Measurements from ENCODE around the gene EML4. TPM values are rescaled to one million over a fixed set of nuclear protein-coding genes. Genes with fewer than 3 reads are reported as not detected.

EML4 gene
- total RNA-seq, 2 donors from 2014 or later, result 79.2 to 82.2 TPM

GRCh38 chr2:42197792-42198191, 28.6 kb downstream of the EML4 start:
- H3K4me3 Mint-ChIP-seq, result peak overlapping the region in 1 of 2 donors; percentile 51
- peaks cover 0 to 2% of the 10 kb centered on the region in 2 donors for H3K9me3 Mint-ChIP-seq
- no peak for DNase-seq
- H3K27ac Mint-ChIP-seq, result peak overlapping the region; percentile 62
- H3K36me3 Mint-ChIP-seq (ENCODE audit: insufficient read depth in 2 of 2), result no peaks in the 10 kb centered on the region
- no peaks in the 10 kb centered on the region for H3K27me3 Mint-ChIP-seq (ENCODE audit: low read depth)
- no peak for ATAC-seq (replicated peaks in 1 of 2)
- peaks cover 51% of the 10 kb centered on the region for H3K4me1 Mint-ChIP-seq (ENCODE audit: low read depth)

GRCh38 chr2:42198466-42198865, 29.3 kb downstream of the EML4 start:
- no peaks in the 10 kb centered on the region for H3K36me3 Mint-ChIP-seq (ENCODE audit: insufficient read depth in 2 of 2)
- H3K27me3 Mint-ChIP-seq (ENCODE audit: low read depth), result no peaks in the 10 kb centered on the region
- peaks cover 0 to 2% of the 10 kb centered on the region in 2 donors for H3K9me3 Mint-ChIP-seq
- ATAC-seq (replicated peaks in 1 of 2), result no peak
- H3K4me3 Mint-ChIP-seq, result peak overlapping the region in 1 of 2 donors; percentile 19
- no peak for DNase-seq
- peaks cover 44% of the 10 kb centered on the region for H3K4me1 Mint-ChIP-seq (ENCODE audit: low read depth)
- H3K27ac Mint-ChIP-seq, result peak overlapping the region; percentile 29

- Mint-ChIP-seq H3K9me3 (peaks cover 0 to 2% of the 10 kb centered on the region in 2 donors), H3K4me3 (peak overlapping the region in 1 of 2 donors; percentile 19), H3K4me1 (ENCODE audit: low read depth) (peaks cover 40% of the 10 kb centered on the region), H3K27ac (peak overlapping the region; percentile 29), H3K27me3 (ENCODE audit: low read depth) (no peaks in the 10 kb centered on the region), H3K36me3 (ENCODE audit: insufficient read depth in 2 of 2) (no peaks in the 10 kb centered on the region)
- ATAC-seq (replicated peaks in 1 of 2), result peak; percentile 43 to 71
- no peak for DNase-seq
These were observed 29.8 kb downstream of the EML4 start for GRCh38 chr2:42199002-42199401.

- ATAC-seq (replicated peaks in 1 of 2), result no peak
- no peak overlapping the region for H3K27ac Mint-ChIP-seq
These were observed 30.5 kb downstream of the EML4 start for GRCh38 chr2:42199626-42200025.

GRCh38 chr2:42200926-42201855, 32.0 kb downstream of the EML4 start:
- peaks cover 0 to 2% of the 10 kb centered on the region in 2 donors for H3K9me3 Mint-ChIP-seq
- H3K4me1 Mint-ChIP-seq (ENCODE audit: low read depth), result peaks cover 31% of the 10 kb centered on the region
- DNase-seq (no peak), ATAC-seq (replicated peaks in 1 of 2) (no peak)
- no peaks in the 10 kb centered on the region for H3K27me3 Mint-ChIP-seq (ENCODE audit: low read depth)
- H3K4me3 Mint-ChIP-seq, result no peak overlapping the region
- H3K27ac Mint-ChIP-seq, result no peak overlapping the region
- no peaks in the 10 kb centered on the region for H3K36me3 Mint-ChIP-seq (ENCODE audit: insufficient read depth in 2 of 2)

More at GRCh38 chr2:42199626-42200025, 30.5 kb downstream of the EML4 start:
- peaks cover 34% of the 10 kb centered on the region for H3K4me1 Mint-ChIP-seq (ENCODE audit: low read depth)
- no peaks in the 10 kb centered on the region for H3K27me3 Mint-ChIP-seq (ENCODE audit: low read depth)
- H3K9me3 Mint-ChIP-seq, result peaks cover 0 to 2% of the 10 kb centered on the region in 2 donors
- DNase-seq, result no peak
- H3K4me3 Mint-ChIP-seq, result no peak overlapping the region
- H3K36me3 Mint-ChIP-seq (ENCODE audit: insufficient read depth in 2 of 2), result no peaks in the 10 kb centered on the region

- no peaks in the 10 kb centered on the region for H3K36me3 Mint-ChIP-seq (ENCODE audit: insufficient read depth in 2 of 2)
- peaks cover 0 to 2% of the 10 kb centered on the region in 2 donors for H3K9me3 Mint-ChIP-seq
- H3K27me3 Mint-ChIP-seq (ENCODE audit: low read depth), result no peaks in the 10 kb centered on the region
- no peak overlapping the region for H3K27ac Mint-ChIP-seq
- H3K4me1 Mint-ChIP-seq (ENCODE audit: low read depth), result peaks cover 22% of the 10 kb centered on the region
- ATAC-seq (replicated peaks in 1 of 2) (no peak), DNase-seq (no peak)
- H3K4me3 Mint-ChIP-seq, result no peak overlapping the region
These were observed 33.5 kb downstream of the EML4 start for GRCh38 chr2:42202634-42203008.

GRCh38 chr2:42203792-42204191, 34.6 kb downstream of the EML4 start:
- Mint-ChIP-seq H3K36me3 (ENCODE audit: insufficient read depth in 2 of 2) (no peaks in the 10 kb centered on the region), H3K27me3 (ENCODE audit: low read depth) (no peaks in the 10 kb centered on the region), H3K4me3 (no peak overlapping the region), H3K4me1 (ENCODE audit: low read depth) (peaks cover 15% of the 10 kb centered on the region), H3K27ac (no peak overlapping the region), H3K9me3 (peaks cover 0 to 2% of the 10 kb centered on the region in 2 donors)
- ATAC-seq (replicated peaks in 1 of 2) (no peak), DNase-seq (no peak)

GRCh38 chr2:42205337-42205736, 36.2 kb downstream of the EML4 start:
- no peaks in the 10 kb centered on the region for H3K36me3 Mint-ChIP-seq (ENCODE audit: insufficient read depth in 2 of 2)
- H3K9me3 Mint-ChIP-seq, result no peaks in the 10 kb centered on the region
- H3K27me3 Mint-ChIP-seq (ENCODE audit: low read depth), result no peaks in the 10 kb centered on the region
- H3K27ac Mint-ChIP-seq, result no peak overlapping the region
- ATAC-seq (replicated peaks in 1 of 2) (no peak), DNase-seq (no peak)
- H3K4me3 Mint-ChIP-seq, result no peak overlapping the region
- H3K4me1 Mint-ChIP-seq (ENCODE audit: low read depth), result peaks cover 11% of the 10 kb centered on the region

- peaks cover 22% of the 10 kb centered on the region for H3K4me1 Mint-ChIP-seq (ENCODE audit: low read depth)
- ATAC-seq (replicated peaks in 1 of 2) (no peak), DNase-seq (no peak)
- H3K27me3 Mint-ChIP-seq (ENCODE audit: low read depth), result no peaks in the 10 kb centered on the region
- H3K27ac Mint-ChIP-seq, result no peak overlapping the region
- no peaks in the 10 kb centered on the region for H3K9me3 Mint-ChIP-seq
- no peaks in the 10 kb centered on the region for H3K36me3 Mint-ChIP-seq (ENCODE audit: insufficient read depth in 2 of 2)
- H3K4me3 Mint-ChIP-seq, result no peak overlapping the region
These were observed 38.7 kb downstream of the EML4 start for GRCh38 chr2:42207826-42208225.

- H3K36me3 Mint-ChIP-seq (ENCODE audit: insufficient read depth in 2 of 2), result no peaks in the 10 kb centered on the region
- no peaks in the 10 kb centered on the region for H3K27me3 Mint-ChIP-seq (ENCODE audit: low read depth)
- ATAC-seq (replicated peaks in 1 of 2), result no peak
- H3K9me3 Mint-ChIP-seq, result no peaks in the 10 kb centered on the region
- DNase-seq, result no peak
- H3K4me3 Mint-ChIP-seq, result peak overlapping the region in 1 of 2 donors; percentile 45
- peaks cover 29% of the 10 kb centered on the region for H3K4me1 Mint-ChIP-seq (ENCODE audit: low read depth)
- peak overlapping the region; percentile 65 for H3K27ac Mint-ChIP-seq
These were observed 41.0 kb downstream of the EML4 start for GRCh38 chr2:42210203-42210602.

GRCh38 chr2:42211291-42211690, 42.1 kb downstream of the EML4 start:
- H3K27ac Mint-ChIP-seq, result no peak overlapping the region

GRCh38 chr2:42214669-42215068, 45.5 kb downstream of the EML4 start:
- Mint-ChIP-seq H3K27ac (peak overlapping the region; percentile 54), H3K4me3 (no peak overlapping the region), H3K36me3 (ENCODE audit: insufficient read depth in 2 of 2) (no peaks in the 10 kb centered on the region), H3K9me3 (no peaks in the 10 kb centered on the region), H3K27me3 (ENCODE audit: low read depth) (no peaks in the 10 kb centered on the region), H3K4me1 (ENCODE audit: low read depth) (peaks cover 49% of the 10 kb centered on the region)
- DNase-seq (no peak), ATAC-seq (replicated peaks in 1 of 2) (no peak)

More at GRCh38 chr2:42211291-42211690, 42.1 kb downstream of the EML4 start:
- DNase-seq, result no peak
- Mint-ChIP-seq H3K9me3 (no peaks in the 10 kb centered on the region), H3K4me1 (ENCODE audit: low read depth) (peaks cover 35% of the 10 kb centered on the region), H3K4me3 (no peak overlapping the region), H3K27me3 (ENCODE audit: low read depth) (no peaks in the 10 kb centered on the region), H3K36me3 (ENCODE audit: insufficient read depth in 2 of 2) (no peaks in the 10 kb centered on the region)
- no peak for ATAC-seq (replicated peaks in 1 of 2)

- no peaks in the 10 kb centered on the region for H3K9me3 Mint-ChIP-seq
These were observed 47.5 kb downstream of the EML4 start for GRCh38 chr2:42216694-42217093.

More at GRCh38 chr2:42216694-42217093, 47.5 kb downstream of the EML4 start:
- no peaks in the 10 kb centered on the region for H3K36me3 Mint-ChIP-seq (ENCODE audit: insufficient read depth in 2 of 2)
- DNase-seq (no peak), ATAC-seq (replicated peaks in 1 of 2) (peak in 1 of 2 donors; percentile 65)
- peaks cover 46% of the 10 kb centered on the region for H3K4me1 Mint-ChIP-seq (ENCODE audit: low read depth)
- H3K27ac Mint-ChIP-seq, result peak overlapping the region; percentile 91
- no peaks in the 10 kb centered on the region for H3K27me3 Mint-ChIP-seq (ENCODE audit: low read depth)
- peak overlapping the region in 1 of 2 donors; percentile 52 for H3K4me3 Mint-ChIP-seq

Measured in activated T-cell treated with anti-CD3 and anti-CD28 coated beads, Interleukin-2, amount 50 U/mL, for 72 hours (primary cell).